LNCAP (cell line): ENCODE results near the gene RNF40.

Experiments used
- TF ChIP-seq, protein P1 (sequence below): fragments of 450-650 bp; IDR thresholded peaks from 2 replicates; pipeline ENCODE4 v1.5.1; 2017; ENCODE audit warnings: mild to moderate bottlenecking

Gene RNF40

DNA sequence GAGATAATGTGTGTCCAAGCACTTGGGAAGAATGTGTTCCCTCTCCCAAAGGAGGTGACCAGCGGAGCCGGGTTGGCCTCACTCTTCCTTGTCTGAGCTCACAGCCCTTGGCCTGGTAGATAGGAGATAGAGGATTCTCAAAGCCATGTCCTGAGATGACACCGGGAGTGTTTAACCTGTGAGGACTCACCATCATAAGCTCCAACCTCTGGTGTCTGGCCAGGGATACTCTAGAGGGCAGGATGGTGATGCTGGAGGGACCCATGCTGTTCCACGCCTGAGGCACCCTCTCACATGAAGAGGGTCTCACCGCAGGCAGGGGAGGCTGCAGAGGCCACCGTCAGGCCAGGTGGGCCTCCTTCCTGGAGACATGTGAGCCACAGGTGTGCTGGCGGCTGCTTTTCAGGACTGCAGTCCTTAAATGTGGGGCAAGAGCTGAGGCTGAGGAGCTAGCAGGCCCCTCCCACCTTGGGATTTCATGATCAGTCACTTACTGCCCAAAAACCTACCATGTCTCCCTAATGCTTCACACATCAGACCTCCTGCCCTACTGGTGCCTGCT is 31.5 kb downstream of the RNF40 start:
- TF ChIP-seq, protein P1, sequence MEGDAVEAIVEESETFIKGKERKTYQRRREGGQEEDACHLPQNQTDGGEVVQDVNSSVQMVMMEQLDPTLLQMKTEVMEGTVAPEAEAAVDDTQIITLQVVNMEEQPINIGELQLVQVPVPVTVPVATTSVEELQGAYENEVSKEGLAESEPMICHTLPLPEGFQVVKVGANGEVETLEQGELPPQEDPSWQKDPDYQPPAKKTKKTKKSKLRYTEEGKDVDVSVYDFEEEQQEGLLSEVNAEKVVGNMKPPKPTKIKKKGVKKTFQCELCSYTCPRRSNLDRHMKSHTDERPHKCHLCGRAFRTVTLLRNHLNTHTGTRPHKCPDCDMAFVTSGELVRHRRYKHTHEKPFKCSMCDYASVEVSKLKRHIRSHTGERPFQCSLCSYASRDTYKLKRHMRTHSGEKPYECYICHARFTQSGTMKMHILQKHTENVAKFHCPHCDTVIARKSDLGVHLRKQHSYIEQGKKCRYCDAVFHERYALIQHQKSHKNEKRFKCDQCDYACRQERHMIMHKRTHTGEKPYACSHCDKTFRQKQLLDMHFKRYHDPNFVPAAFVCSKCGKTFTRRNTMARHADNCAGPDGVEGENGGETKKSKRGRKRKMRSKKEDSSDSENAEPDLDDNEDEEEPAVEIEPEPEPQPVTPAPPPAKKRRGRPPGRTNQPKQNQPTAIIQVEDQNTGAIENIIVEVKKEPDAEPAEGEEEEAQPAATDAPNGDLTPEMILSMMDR, result no peak

GRCh38 chr16:30794634-30795033 is 32.5 kb downstream of the RNF40 start:
- TF ChIP-seq, protein P1, result no peak

GRCh38 chr16:30797670-30798309 is 35.7 kb downstream of the RNF40 start:
- TF ChIP-seq, protein P1, result no peak

DNA sequence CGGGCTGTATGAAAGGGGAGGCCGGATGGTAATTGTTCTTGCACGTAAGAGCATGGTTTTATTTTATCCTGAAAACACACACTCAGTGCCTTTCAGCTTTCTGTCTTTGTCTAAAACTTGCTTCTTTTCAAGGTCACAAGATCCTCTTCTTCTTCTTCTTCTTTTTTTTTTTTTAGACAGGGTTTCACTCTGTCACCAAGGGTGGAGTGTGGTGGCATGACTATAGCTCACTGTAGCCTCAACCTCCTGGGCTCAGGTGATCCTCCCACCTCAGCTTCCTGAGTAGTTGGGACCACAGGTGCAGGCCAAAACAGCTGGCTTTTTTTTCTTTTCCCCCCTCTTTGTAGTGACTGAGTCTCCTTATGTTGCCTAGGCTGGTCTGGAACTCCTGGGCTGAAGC is 40.8 kb downstream of the RNF40 start:
- TF ChIP-seq, protein P1, result no peak

- TF ChIP-seq, protein P1, result no peak
Observed at GRCh38 chr16:30805056-30805369, 42.9 kb downstream of the RNF40 start.

DNA sequence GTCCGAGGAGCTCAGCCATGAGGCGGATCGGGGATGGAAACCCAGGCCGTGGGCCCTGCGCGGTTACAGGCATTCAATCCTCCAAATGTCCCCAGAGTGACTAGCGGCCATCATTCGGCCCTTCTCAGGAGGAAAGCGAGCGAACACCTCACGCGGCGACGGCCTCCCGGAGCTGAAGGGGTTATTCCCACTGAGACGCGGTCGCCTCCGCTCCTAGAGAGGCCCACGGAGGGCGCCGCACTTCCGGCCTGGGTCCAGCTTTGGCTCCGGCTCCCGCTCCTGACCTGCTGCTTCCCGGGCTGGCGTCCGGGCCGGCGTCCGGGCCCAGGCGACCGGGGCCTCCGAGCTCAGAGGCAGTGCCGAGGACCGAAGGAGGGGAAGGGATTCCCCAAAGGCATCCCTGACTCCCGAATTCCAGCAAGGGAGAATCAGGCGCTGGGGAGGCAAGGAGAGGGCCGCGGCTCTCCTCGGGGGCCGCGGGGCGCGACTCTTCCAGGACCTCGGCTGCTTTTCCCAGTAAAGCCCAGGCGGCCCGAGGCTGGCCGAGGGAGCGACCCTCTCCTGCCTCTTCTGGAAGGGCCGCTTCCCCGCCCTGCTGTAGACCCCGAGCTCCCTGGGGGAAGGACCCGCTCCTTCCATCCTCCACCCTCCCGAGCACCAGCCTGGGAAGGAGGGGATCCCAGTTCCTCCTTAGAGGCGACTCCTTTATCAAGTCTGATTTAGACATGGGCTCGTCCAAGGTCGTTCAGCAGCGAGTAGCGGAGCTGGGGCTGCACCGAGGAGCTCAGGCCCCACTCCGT is 43.4 kb downstream of the RNF40 start:
- TF ChIP-seq, protein P1, result no peak

DNA sequence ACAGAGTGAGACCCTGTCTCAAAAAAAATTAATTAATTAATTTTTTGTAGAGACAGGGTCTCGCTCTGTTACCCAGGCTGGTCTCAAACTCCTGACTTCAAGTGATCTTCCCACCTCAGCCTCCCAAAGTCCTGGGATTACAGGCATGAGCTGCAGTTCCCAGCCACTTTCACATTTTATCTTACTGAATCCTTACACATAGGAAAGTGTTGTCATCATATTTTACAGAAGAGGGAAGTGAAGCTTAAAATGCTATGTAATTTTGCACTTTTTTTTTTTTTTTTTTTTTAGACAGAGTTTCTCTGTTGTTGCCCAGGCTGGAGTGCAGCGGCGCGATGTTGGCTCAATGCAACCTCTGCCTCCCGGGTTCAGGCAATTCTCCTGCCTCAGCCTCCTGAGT is 46.0 kb downstream of the RNF40 start:
- TF ChIP-seq, protein P1, result no peak
